HG02623 (cell line): Measurements from ENCODE around the gene R3HDM2.

Experiments
- ATAC-seq: cut with Tn5 transposase; IDR thresholded peaks from one replicate; pipeline ENCODE4 v1.9.1; 2021; ENCODE audit warnings: moderate library complexity; ENCODE audit not compliant: unreplicated experiment

The R3HDM2 gene

GRCh38 chr12:57430931-57431566, at the start of gene R3HDM2:
Gene R3HDM2, minus strand, starts transcription at chr12:57431043. Its CDS starts 120,615 bp downstream, at chr12:57310428.
- peak; percentile 94 for ATAC-seq

- no peak for ATAC-seq
Observed at GRCh38 chr12:57479376-57480115, 48.7 kb upstream of the R3HDM2 start, which contains the start of gene ARHGAP9. Gene ARHGAP9, minus strand, starts transcription at chr12:57479866. Its CDS starts 460 bp downstream, at chr12:57479406.

- ATAC-seq, result no peak
Observed at GRCh38 chr12:57479043-57479375, 48.2 kb upstream of the R3HDM2 start.

- ATAC-seq, result no peak
Observed at GRCh38 chr12:57477710-57478681, 47.2 kb upstream of the R3HDM2 start.

GRCh38 chr12:57476993-57477709, 46.3 kb upstream of the R3HDM2 start:
- ATAC-seq, result no peak

- no peak for ATAC-seq
Observed at GRCh38 chr12:57476162-57476992, 45.5 kb upstream of the R3HDM2 start.

- no peak for ATAC-seq
Observed at GRCh38 chr12:57475271-57476161, 44.7 kb upstream of the R3HDM2 start.

GRCh38 chr12:57474862-57475261, 44.0 kb upstream of the R3HDM2 start:
- ATAC-seq, result no peak

GRCh38 chr12:57474430-57474829, 43.6 kb upstream of the R3HDM2 start:
- no peak for ATAC-seq

- ATAC-seq, result no peak
Observed at GRCh38 chr12:57473886-57474285, 43.0 kb upstream of the R3HDM2 start.

- no peak for ATAC-seq
Observed at GRCh38 chr12:57473392-57473791, 42.5 kb upstream of the R3HDM2 start.

GRCh38 chr12:57472391-57472790, 41.5 kb upstream of the R3HDM2 start:
- no peak for ATAC-seq

GRCh38 chr12:57471661-57472060, 40.8 kb upstream of the R3HDM2 start:
- no peak for ATAC-seq

- ATAC-seq, result no peak
Observed at GRCh38 chr12:57470970-57471656, 40.3 kb upstream of the R3HDM2 start.

- ATAC-seq, result no peak
Observed at GRCh38 chr12:57470286-57470969, 39.6 kb upstream of the R3HDM2 start.

- ATAC-seq, result no peak
Observed at GRCh38 chr12:57469296-57470164, 38.7 kb upstream of the R3HDM2 start.

- ATAC-seq, result no peak
Observed at GRCh38 chr12:57467915-57468314, 37.1 kb upstream of the R3HDM2 start.
